Astrocyte (in vitro differentiated cells and primary cell): ENCODE data around the gene ACSL1. TPM values are rescaled to one million over a fixed set of nuclear protein-coding genes. Genes with fewer than 3 reads are reported as not detected.
A peak's percentile ranks its signal among the peaks of the same experiment; 100 is the strongest.

Experiments
- DNase-seq: peaks from one replicate; pipeline ENCODE4 v3.0.0-alpha.2; 2010; ENCODE audit warnings: low read depth
- FAIRE-seq: peaks from 2 replicates; lab custom pipeline; 2011; peaks lifted over from hg19 to GRCh38; lab: Jason Lieb, UNC
- H2AFZ ChIP-seq: 2 replicates; pipeline ENCODE4 v1.6.0; 2012; ENCODE audit warnings: low read depth, low read length, inconsistent platforms
- H3K27ac ChIP-seq: 2 replicates; pipeline ENCODE4 v1.5.1; 2011; ENCODE audit warnings: low read depth, low read length, inconsistent platforms
- H3K27me3 ChIP-seq: 2 replicates; pipeline ENCODE4 v1.6.0; 2011; ENCODE audit warnings: low read length, inconsistent platforms; ENCODE audit not compliant: insufficient read depth
- H3K36me3 ChIP-seq: 2 replicates; pipeline ENCODE4 v1.5.1; 2011; ENCODE audit warnings: low read length, inconsistent platforms; ENCODE audit not compliant: insufficient read depth
- H3K4me1 ChIP-seq: 2 replicates; pipeline ENCODE4 v1.5.1; 2011; ENCODE audit warnings: low read length, inconsistent platforms; ENCODE audit not compliant: insufficient read depth
- H3K4me2 ChIP-seq: 2 replicates; pipeline ENCODE4 v1.6.0; 2012; ENCODE audit warnings: low read length, inconsistent platforms
- H3K4me3 ChIP-seq: 2 replicates; pipeline ENCODE4 v1.5.1; 2011; ENCODE audit warnings: low read depth, mild to moderate bottlenecking, low read length, inconsistent platforms; ENCODE audit not compliant: insufficient read depth
- H3K79me2 ChIP-seq: 2 replicates; pipeline ENCODE4 v1.6.0; 2012; ENCODE audit warnings: mild to moderate bottlenecking, low read length, inconsistent platforms; ENCODE audit not compliant: insufficient read depth
- H3K9ac ChIP-seq: 2 replicates; pipeline ENCODE4 v1.6.0; 2012; ENCODE audit warnings: mild to moderate bottlenecking, low read length, inconsistent platforms
- H3K9me3 ChIP-seq: 2 replicates; pipeline ENCODE4 v1.5.1; 2012; ENCODE audit warnings: low read depth, mild to moderate bottlenecking, low read length, inconsistent platforms; ENCODE audit not compliant: insufficient read depth
- H4K20me1 ChIP-seq: 2 replicates; pipeline ENCODE4 v1.6.0; 2012; ENCODE audit warnings: low read length, inconsistent platforms; ENCODE audit not compliant: insufficient read depth
- H3K27ac Mint-ChIP-seq: one replicate; pipeline ENCODE4 v1.8.0; 2021; ENCODE audit warnings: mild to moderate bottlenecking, mixed read lengths; ENCODE audit not compliant: unreplicated experiment
- H3K27me3 Mint-ChIP-seq: one replicate; pipeline ENCODE4 v1.8.0; 2021; ENCODE audit warnings: low read depth, mixed read lengths; ENCODE audit not compliant: unreplicated experiment
- H3K36me3 Mint-ChIP-seq: one replicate; pipeline ENCODE4 v1.8.0; 2021; ENCODE audit warnings: low read depth, mixed read lengths; ENCODE audit not compliant: unreplicated experiment
- H3K4me1 Mint-ChIP-seq: one replicate; pipeline ENCODE4 v1.8.0; 2021; ENCODE audit warnings: low read depth, mixed read lengths; ENCODE audit not compliant: unreplicated experiment
- H3K4me3 Mint-ChIP-seq: one replicate; pipeline ENCODE4 v1.8.0; 2021; ENCODE audit warnings: mild to moderate bottlenecking, moderate library complexity, mixed read lengths; ENCODE audit not compliant: unreplicated experiment
- H3K9me3 Mint-ChIP-seq: one replicate; pipeline ENCODE4 v1.8.0; 2021; ENCODE audit warnings: mild to moderate bottlenecking, mixed read lengths; ENCODE audit not compliant: unreplicated experiment
- CTCF ChIP-seq: IDR thresholded peaks from 2 replicates; pipeline ENCODE4 v1.5.1; 2011; ENCODE audit warnings: low read depth, mild to moderate bottlenecking, inconsistent platforms, low read length, moderate library complexity; ENCODE audit not compliant: insufficient read depth
- EZH2 ChIP-seq: IDR thresholded peaks from 2 replicates; pipeline ENCODE4 v1.6.1; 2012; ENCODE audit warnings: mild to moderate bottlenecking, low read length, inconsistent platforms; ENCODE audit not compliant: insufficient read depth
- total RNA-seq: library from RNA; stranded (reverse); gene quantifications from 2 replicates; pipeline ENCODE4 v1.2.1, GENCODE V29; 2021

The ACSL1 gene
- total RNA-seq, 1 donor from 2014 or later = 7.0 TPM

- peaks cover 7% of the 10 kb centered on the region for H3K4me1 Mint-ChIP-seq
- peaks cover 28% of the 10 kb centered on the region for H3K36me3 Mint-ChIP-seq
- Histone ChIP-seq H3K27me3 (no peaks in the 10 kb centered on the region), H3K4me1 (no peaks in the 10 kb centered on the region), H3K27ac (no peak overlapping the region), H3K9me3 (no peaks in the 10 kb centered on the region), H3K36me3 (no peaks in the 10 kb centered on the region), H3K4me3 (no peak overlapping the region), H4K20me1 (no peaks in the 10 kb centered on the region), H2AFZ (no peak overlapping the region), H3K4me2 (no peak overlapping the region), H3K9ac (no peak overlapping the region), H3K79me2 (no peaks in the 10 kb centered on the region)
- H3K27me3 Mint-ChIP-seq = peaks cover 40% of the 10 kb centered on the region
- no peak overlapping the region for H3K4me3 Mint-ChIP-seq
- FAIRE-seq (no peak), DNase-seq (no peak)
- TF ChIP-seq CTCF = no peak
- no peak for TF ChIP-seq EZH2
- H3K9me3 Mint-ChIP-seq = no peaks in the 10 kb centered on the region
- H3K27ac Mint-ChIP-seq = peak overlapping the region; percentile 34
These were observed 61.2 kb downstream of the ACSL1 start for GRCh38 chr4:184764601-184765000.

- H3K36me3 Mint-ChIP-seq = peaks cover 28% of the 10 kb centered on the region
- no peaks in the 10 kb centered on the region for H3K4me1 ChIP-seq
- H3K4me3 Mint-ChIP-seq = no peak overlapping the region
- peaks cover 36% of the 10 kb centered on the region for H3K27me3 Mint-ChIP-seq
- TF ChIP-seq EZH2 (no peak), CTCF (no peak)
- no peaks in the 10 kb centered on the region for H3K36me3 ChIP-seq
- no peaks in the 10 kb centered on the region for H3K9me3 ChIP-seq
- H3K4me3 ChIP-seq = no peak overlapping the region
- H3K9ac ChIP-seq = no peak overlapping the region
- no peaks in the 10 kb centered on the region for H3K79me2 ChIP-seq
- H3K27me3 ChIP-seq = no peaks in the 10 kb centered on the region
- FAIRE-seq = no peak
- H3K4me2 ChIP-seq = no peak overlapping the region
- no peak overlapping the region for H2AFZ ChIP-seq
- H3K27ac ChIP-seq = no peak overlapping the region
- no peak overlapping the region for H3K27ac Mint-ChIP-seq
- no peaks in the 10 kb centered on the region for H4K20me1 ChIP-seq
- peaks cover 7% of the 10 kb centered on the region for H3K4me1 Mint-ChIP-seq
- peak; percentile 1 for DNase-seq
- H3K9me3 Mint-ChIP-seq = no peaks in the 10 kb centered on the region
These were observed 62.5 kb downstream of the ACSL1 start for GRCh38 chr4:184763150-184763780.

GRCh38 chr4:184762100-184762499, 63.7 kb downstream of the ACSL1 start:
- Histone ChIP-seq H3K27ac (no peak overlapping the region), H2AFZ (no peak overlapping the region), H4K20me1 (no peaks in the 10 kb centered on the region), H3K9ac (no peak overlapping the region), H3K27me3 (no peaks in the 10 kb centered on the region), H3K79me2 (no peaks in the 10 kb centered on the region), H3K4me3 (no peak overlapping the region), H3K36me3 (no peaks in the 10 kb centered on the region), H3K4me2 (no peak overlapping the region), H3K4me1 (no peaks in the 10 kb centered on the region), H3K9me3 (no peaks in the 10 kb centered on the region)
- H3K27me3 Mint-ChIP-seq = peaks cover 34% of the 10 kb centered on the region
- no peak overlapping the region for H3K4me3 Mint-ChIP-seq
- DNase-seq (no peak), FAIRE-seq (no peak)
- H3K9me3 Mint-ChIP-seq = no peaks in the 10 kb centered on the region
- TF ChIP-seq EZH2 = no peak
- no peak for TF ChIP-seq CTCF
- peaks cover 21% of the 10 kb centered on the region for H3K36me3 Mint-ChIP-seq
- no peak overlapping the region for H3K27ac Mint-ChIP-seq
- H3K4me1 Mint-ChIP-seq = peaks cover 7% of the 10 kb centered on the region
